Ishikawa (cell line): ENCODE measurements around the gene MAD1L1.

Experiments
- CEBPB ChIP-seq: IDR thresholded peaks from 2 replicates; pipeline ENCODE4 v1.6.1; 2012
- CREB1 ChIP-seq: IDR thresholded peaks from 2 replicates; pipeline ENCODE4 v1.6.1; 2012; ENCODE audit warnings: low read depth
- EGR1 ChIP-seq: IDR thresholded peaks from 2 replicates; pipeline ENCODE4 v1.6.1; 2012
- EP300 ChIP-seq: IDR thresholded peaks from 2 replicates; pipeline ENCODE4 v1.6.1; 2012; ENCODE audit warnings: borderline replicate concordance
- FOXM1 ChIP-seq: IDR thresholded peaks from 2 replicates; pipeline ENCODE4 v1.6.1; 2012; ENCODE audit warnings: low read depth, borderline replicate concordance
- MAX ChIP-seq: IDR thresholded peaks from 2 replicates; pipeline ENCODE4 v1.6.1; 2012
- NFIC ChIP-seq: IDR thresholded peaks from 2 replicates; pipeline ENCODE4 v1.6.1; 2012
- RAD21 ChIP-seq: IDR thresholded peaks from 2 replicates; pipeline ENCODE4 v1.6.1; 2012; ENCODE audit warnings: low read depth
- REST ChIP-seq: IDR thresholded peaks from 2 replicates; pipeline ENCODE4 v1.6.1; 2012; ENCODE audit warnings: low read depth, mild to moderate bottlenecking
- TAF1 ChIP-seq: IDR thresholded peaks from 2 replicates; pipeline ENCODE4 v1.6.1; 2012; ENCODE audit warnings: low read depth, mild to moderate bottlenecking
- TCF12 ChIP-seq: IDR thresholded peaks from 2 replicates; pipeline ENCODE4 v1.6.1; 2012; ENCODE audit warnings: low read depth
- TEAD4 ChIP-seq: IDR thresholded peaks from 2 replicates; pipeline ENCODE4 v1.6.1; 2012
- USF1 ChIP-seq: IDR thresholded peaks from 2 replicates; pipeline ENCODE4 v1.6.1; 2012
- YY1 ChIP-seq: IDR thresholded peaks from 2 replicates; pipeline ENCODE4 v1.6.1; 2012; ENCODE audit warnings: low read depth
- ZBTB7A ChIP-seq: IDR thresholded peaks from 2 replicates; pipeline ENCODE4 v1.6.1; 2012; ENCODE audit warnings: low read depth

Gene MAD1L1

GRCh38 chr7:1964913-1965578 lies 267.7 kb downstream of the MAD1L1 start:
- TF ChIP-seq USF1 (no peak), TAF1 (no peak), EP300 (no peak), FOXM1 (no peak), CREB1 (no peak), TEAD4 (no peak), ZBTB7A (no peak), YY1 (no peak), MAX (no peak)

GRCh38 chr7:1964211-1964912 lies 268.4 kb downstream of the MAD1L1 start:
- no peak for TF ChIP-seq REST

- TF ChIP-seq TAF1 (no peak), RAD21 (no peak), USF1 (no peak), EGR1 (no peak), TEAD4 (no peak), REST (no peak), FOXM1 (no peak), YY1 (no peak), TCF12 (no peak), CEBPB (no peak), ZBTB7A (no peak), CREB1 (no peak), MAX (no peak), EP300 (no peak), NFIC (no peak)
These were observed 269.2 kb downstream of the MAD1L1 start for GRCh38 chr7:1963575-1963974.

GRCh38 chr7:1961701-1962276 lies 271.0 kb downstream of the MAD1L1 start:
- no peak for TF ChIP-seq MAX
- no peak for TF ChIP-seq TCF12
- no peak for TF ChIP-seq CEBPB
- no peak for TF ChIP-seq EGR1
- no peak for TF ChIP-seq FOXM1
- TF ChIP-seq TAF1, result no peak
- no peak for TF ChIP-seq YY1
- no peak for TF ChIP-seq RAD21
- no peak for TF ChIP-seq ZBTB7A
- TF ChIP-seq REST, result no peak
- TF ChIP-seq CREB1, result no peak
- no peak for TF ChIP-seq EP300
- no peak for TF ChIP-seq TEAD4
- no peak for TF ChIP-seq USF1
